Kidney tubule cell (primary cell): ENCODE results near the gene BCS1L.

ENCODE experiments used
- DNase-seq: peaks from one replicate; pipeline ENCODE4 v3.0.0-alpha.2; 2018; ENCODE audit warnings: low spot score

BCS1L gene

GRCh38 chr2:218659258-218659987, at the start of gene BCS1L, which contains the start of gene ZNF142:
BCS1L (plus strand) TSS chr2:218659683; CDS start chr2:218660988, 1,305 bp downstream.
ZNF142 (minus strand) TSS chr2:218659623; CDS start chr2:218656429, 3,194 bp downstream.
- DNase-seq = peak; percentile 93

- no peak for DNase-seq
These were observed 43.6 kb upstream of the BCS1L start for GRCh38 chr2:218615868-218616315.

- DNase-seq = no peak
These were observed 41.2 kb upstream of the BCS1L start for GRCh38 chr2:218618102-218618860.

GRCh38 chr2:218621007-218621406, 38.5 kb upstream of the BCS1L start:
- no peak for DNase-seq

- DNase-seq = peak; percentile 58
These were observed 36.7 kb upstream of the BCS1L start for GRCh38 chr2:218622606-218623365.

- no peak for DNase-seq
These were observed 36.1 kb upstream of the BCS1L start for GRCh38 chr2:218623366-218623705.

- no peak for DNase-seq
These were observed 33.1 kb upstream of the BCS1L start for GRCh38 chr2:218626369-218626768.

- no peak for DNase-seq
These were observed 31.5 kb upstream of the BCS1L start for GRCh38 chr2:218627939-218628338.

- peak; percentile 63 for DNase-seq
These were observed 27.6 kb upstream of the BCS1L start for GRCh38 chr2:218631837-218632236.

- no peak for DNase-seq
These were observed 23.8 kb upstream of the BCS1L start for GRCh38 chr2:218635719-218636118.

GRCh38 chr2:218638372-218638771, 21.1 kb upstream of the BCS1L start:
- DNase-seq = no peak

- no peak for DNase-seq
These were observed 17.3 kb upstream of the BCS1L start for GRCh38 chr2:218642121-218642656.

- no peak for DNase-seq
These were observed 16.7 kb upstream of the BCS1L start for GRCh38 chr2:218642786-218643185.

GRCh38 chr2:218643751-218644310, 15.7 kb upstream of the BCS1L start:
- peak; percentile 20 for DNase-seq

- DNase-seq = peak; percentile 92
These were observed 14.8 kb upstream of the BCS1L start for GRCh38 chr2:218644721-218645120.

- peak; percentile 98 for DNase-seq
These were observed 14.4 kb upstream of the BCS1L start for GRCh38 chr2:218645126-218645525.

GRCh38 chr2:218648088-218648786, 11.2 kb upstream of the BCS1L start:
- DNase-seq = peak; percentile 68

- no peak for DNase-seq
These were observed 10.7 kb upstream of the BCS1L start for GRCh38 chr2:218648787-218649100.

GRCh38 chr2:218655751-218656150, 3.7 kb upstream of the BCS1L start:
- no peak for DNase-seq

- DNase-seq = peak; percentile 73
These were observed 719 bp upstream of the BCS1L start for GRCh38 chr2:218658671-218659257.

GRCh38 chr2:218659988-218660358, 490 bp downstream of the BCS1L start:
- DNase-seq = no peak
